HCT116 (cell line): Measurements from ENCODE around the gene EOMES.

Experiments used
- CTCF ChIP-seq, 3 experiments: fragments of 200-600 bp in 1 of 3; sonication (generic) in 1 of 3; IDR thresholded peaks in 2 of 3; conservative IDR thresholded peaks in 1 of 3; 2 replicates each; pipeline ENCODE4 v1.5.1; 2012 to 2017; ENCODE audit warnings: low read depth in 2 of 3, low read length in 2 of 3, antibody characterized with exemption in 1 of 3, borderline replicate concordance in 1 of 3, control low read depth in 1 of 3, mild to moderate bottlenecking in 1 of 3, mixed read lengths in 1 of 3, mixed run types in 1 of 3, moderate library complexity in 1 of 3; ENCODE audit not compliant: insufficient read depth in 1 of 3
- EZH2 ChIP-seq: fragments of 200-600 bp; sonication (generic); IDR thresholded peaks from 2 replicates; pipeline ENCODE4 v1.6.1; 2017; ENCODE audit warnings: antibody characterized with exemption, mixed run types
- EZH2phosphoT487 ChIP-seq: fragments of 200-600 bp; IDR thresholded peaks from 2 replicates; pipeline ENCODE4 v1.6.1; 2018; ENCODE audit warnings: antibody characterized with exemption, borderline replicate concordance
- FOSL1 ChIP-seq: IDR thresholded peaks from 2 replicates; pipeline ENCODE4 v1.6.1; 2012; ENCODE audit warnings: low read depth
- JUND ChIP-seq: IDR thresholded peaks from 2 replicates; pipeline ENCODE4 v1.6.1; 2012
- POLR2A ChIP-seq: IDR thresholded peaks from 2 replicates; pipeline ENCODE4 v1.7.0; 2011; ENCODE audit warnings: borderline replicate concordance; ENCODE audit not compliant: insufficient read depth, insufficient read length; ENCODE audit errors: extremely low read depth
- SP1 ChIP-seq: IDR thresholded peaks from 2 replicates; pipeline ENCODE4 v1.6.1; 2012; ENCODE audit warnings: low read depth
- YY1 ChIP-seq: IDR thresholded peaks from 2 replicates; pipeline ENCODE4 v1.6.1; 2011; ENCODE audit warnings: low read length, low read depth, moderate library complexity, mild to moderate bottlenecking; ENCODE audit not compliant: insufficient replicate concordance; ENCODE audit errors: extremely low read depth
- ZNF274 ChIP-seq: fragments of 200-500 bp; sonication (Bioruptor generic); IDR thresholded peaks from 2 replicates; pipeline ENCODE4 v1.6.1; 2014; ENCODE audit warnings: mild to moderate bottlenecking, low read depth, low read length, inconsistent platforms
- TF ChIP-seq, protein P1 (sequence below): IDR thresholded peaks from 2 replicates; pipeline ENCODE4 v1.6.1; 2012

GRCh38 chr3:27726240-27726639 is 4.1 kb upstream of the EOMES start:
- no peak for TF ChIP-seq CTCF (IDR thresholded peaks at IDR 0.05 in 2 of 3, conservative IDR thresholded peaks at IDR 0.05 in 1 of 3; ENCODE audit: borderline replicate concordance in 1 of 3, insufficient read depth in 1 of 3, low read depth in 2 of 3, low read length in 2 of 3)
- no peak for TF ChIP-seq ZNF274
- no peak for TF ChIP-seq YY1
- TF ChIP-seq JUND: no peak
- no peak for TF ChIP-seq POLR2A
- no peak for TF ChIP-seq EZH2phosphoT487
- TF ChIP-seq FOSL1: no peak
- no peak for TF ChIP-seq SP1
- TF ChIP-seq, protein P1, sequence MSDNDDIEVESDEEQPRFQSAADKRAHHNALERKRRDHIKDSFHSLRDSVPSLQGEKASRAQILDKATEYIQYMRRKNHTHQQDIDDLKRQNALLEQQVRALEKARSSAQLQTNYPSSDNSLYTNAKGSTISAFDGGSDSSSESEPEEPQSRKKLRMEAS: no peak
- no peak for TF ChIP-seq EZH2
